GM19025 (cell line): ENCODE results near the gene RASSF9.

ENCODE experiments used
- ATAC-seq: cut with Tn5 transposase; IDR thresholded peaks from one replicate; pipeline ENCODE4 v1.9.1; 2021; ENCODE audit warnings: mild to moderate bottlenecking, low read depth, moderate library complexity; ENCODE audit not compliant: unreplicated experiment

The RASSF9 gene

DNA sequence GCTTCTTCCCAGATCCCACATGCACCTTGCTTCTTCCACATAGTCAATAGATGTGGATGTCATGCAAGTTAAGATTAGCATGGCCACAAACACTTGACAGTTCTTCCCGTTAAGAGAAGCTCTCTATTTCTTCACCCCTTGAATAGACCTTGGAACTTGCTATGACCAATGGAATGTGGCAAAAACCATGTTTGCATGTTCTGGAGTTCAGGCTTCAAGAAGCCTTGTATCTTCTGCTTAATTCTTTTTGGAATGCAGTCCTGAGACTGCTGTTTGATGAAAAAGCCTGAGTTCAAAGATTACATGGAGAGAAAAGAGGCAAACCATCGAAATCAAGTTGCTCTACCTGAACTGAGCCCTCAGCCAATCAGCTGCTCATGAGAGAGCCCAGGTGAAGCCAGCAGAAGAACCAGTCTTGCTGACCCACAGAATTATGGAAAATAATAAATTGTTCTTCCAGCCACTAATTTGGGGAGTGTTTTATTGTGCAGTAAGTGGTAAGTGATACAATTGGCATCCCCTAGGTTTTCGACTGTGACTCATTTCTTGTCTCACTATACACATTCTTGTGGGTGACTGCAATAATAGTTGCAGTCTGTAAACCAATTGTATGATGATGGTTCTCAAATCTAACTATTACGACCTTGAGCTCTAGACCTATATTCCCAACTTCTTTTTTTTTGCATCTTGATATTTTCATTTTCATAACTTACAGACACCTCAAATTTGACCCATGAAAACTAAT, 12.6 kb downstream of the RASSF9 start:
- ATAC-seq: no peak

DNA sequence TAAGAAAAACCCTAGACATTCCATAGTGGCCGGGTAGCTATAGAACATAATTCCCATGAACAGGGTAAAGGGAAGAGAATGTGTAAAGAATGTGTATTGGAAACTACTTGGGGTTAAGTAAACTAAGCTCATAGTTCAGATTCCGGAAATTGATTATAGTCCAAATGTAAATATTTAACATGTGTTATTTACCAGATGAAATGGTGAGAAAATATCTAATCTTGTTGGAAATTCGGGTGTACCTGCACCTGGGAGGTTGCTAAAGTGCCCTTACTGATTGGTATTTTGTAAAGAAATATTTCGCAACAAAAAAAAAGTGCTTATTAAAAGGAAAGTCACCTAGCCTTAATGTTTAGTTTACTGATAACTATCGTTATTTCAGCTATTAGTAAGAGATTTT, 14.4 kb downstream of the RASSF9 start:
- no peak for ATAC-seq

DNA sequence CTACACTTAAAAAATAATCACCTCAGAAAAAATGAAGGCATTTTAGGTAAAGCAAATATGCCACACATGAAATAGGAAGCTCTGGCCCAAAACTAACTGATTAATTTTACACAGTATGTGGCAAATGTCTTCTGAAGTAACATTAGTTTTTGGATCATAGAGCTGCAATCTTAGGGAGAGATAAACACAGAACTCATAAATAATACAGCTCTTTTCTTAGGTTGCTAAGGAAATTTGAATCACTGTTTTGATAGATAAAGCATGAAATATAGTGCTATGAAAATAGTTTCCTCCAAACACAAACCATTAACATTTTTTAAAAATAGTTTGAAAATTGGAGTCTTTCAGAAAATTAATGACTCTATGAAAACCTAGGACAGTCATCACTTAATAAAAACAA, 15.0 kb downstream of the RASSF9 start:
- no peak for ATAC-seq

DNA sequence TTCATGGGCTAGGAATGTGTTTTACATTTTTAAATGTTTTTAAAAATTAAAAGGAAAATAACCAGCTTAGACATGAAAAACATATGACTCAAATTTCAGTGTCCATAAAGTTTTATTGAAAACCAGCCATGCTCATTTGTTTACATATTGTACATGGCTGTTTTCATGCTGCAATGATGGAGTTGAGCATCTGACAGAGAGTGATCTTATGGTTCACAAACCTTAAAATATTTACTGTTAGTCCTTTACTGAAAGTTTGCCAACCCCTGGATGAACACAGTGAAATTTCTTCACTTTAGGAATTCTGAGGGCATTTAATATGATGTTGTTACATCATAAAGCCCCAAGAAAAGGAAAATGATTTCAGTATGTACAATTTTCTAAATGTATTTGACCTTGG, 16.1 kb downstream of the RASSF9 start:
- ATAC-seq: no peak

DNA sequence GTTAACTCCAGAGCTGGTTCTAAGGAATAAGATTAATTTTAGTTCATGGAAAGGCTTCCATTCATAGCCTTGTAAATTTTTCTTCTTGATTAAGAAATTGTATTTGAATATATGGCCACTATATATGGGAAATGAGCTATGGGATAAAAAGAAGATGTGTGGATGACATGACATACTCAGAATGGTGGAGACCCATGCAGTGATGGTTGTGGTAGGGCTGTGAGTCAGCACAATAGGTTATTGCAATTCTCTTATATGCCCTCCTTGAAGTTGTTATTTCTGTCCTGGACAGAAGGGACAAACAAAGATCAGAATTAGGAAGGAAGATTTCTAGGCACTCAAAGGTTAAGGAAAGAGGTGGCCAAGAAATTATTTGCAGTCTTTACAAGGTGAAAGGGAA, 21.5 kb downstream of the RASSF9 start:
- no peak for ATAC-seq

DNA sequence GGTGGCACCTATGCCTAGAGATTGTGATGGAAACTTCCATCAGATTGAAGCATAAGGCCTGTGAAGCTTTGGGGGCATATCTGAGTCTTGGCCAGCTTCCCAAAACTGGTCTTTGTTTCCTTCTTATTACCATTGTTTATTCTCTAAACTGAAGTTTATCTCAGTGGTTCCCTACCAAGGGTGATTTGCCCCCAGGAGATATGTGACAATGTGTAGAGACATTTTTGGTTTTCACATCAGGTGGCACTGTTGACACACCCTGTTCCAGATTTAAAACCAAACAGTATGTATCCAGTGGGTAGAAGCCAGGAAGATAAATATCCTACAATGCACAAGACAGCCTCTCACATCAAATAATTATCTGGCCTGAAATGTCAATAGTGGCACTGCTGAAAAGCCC, 22.1 kb downstream of the RASSF9 start:
- ATAC-seq: no peak

DNA sequence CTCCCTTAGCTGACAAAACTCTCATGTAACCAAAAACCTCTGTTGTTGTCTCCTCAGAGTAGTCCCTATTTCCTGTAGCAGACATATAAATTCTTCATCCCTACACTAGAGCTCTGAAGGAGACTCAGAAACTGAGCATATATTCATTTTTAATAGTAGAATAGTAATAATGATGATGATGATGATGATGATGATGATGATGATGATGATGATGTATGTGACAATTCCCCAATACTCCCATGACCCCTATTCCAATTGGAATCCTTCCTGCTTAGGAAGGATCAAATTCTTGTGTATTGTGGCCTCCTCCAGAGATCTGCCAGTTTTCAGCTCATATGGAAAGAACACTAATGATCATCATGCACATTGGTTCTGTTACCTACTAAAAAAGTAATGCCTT, 26.7 kb downstream of the RASSF9 start:
- no peak for ATAC-seq

DNA sequence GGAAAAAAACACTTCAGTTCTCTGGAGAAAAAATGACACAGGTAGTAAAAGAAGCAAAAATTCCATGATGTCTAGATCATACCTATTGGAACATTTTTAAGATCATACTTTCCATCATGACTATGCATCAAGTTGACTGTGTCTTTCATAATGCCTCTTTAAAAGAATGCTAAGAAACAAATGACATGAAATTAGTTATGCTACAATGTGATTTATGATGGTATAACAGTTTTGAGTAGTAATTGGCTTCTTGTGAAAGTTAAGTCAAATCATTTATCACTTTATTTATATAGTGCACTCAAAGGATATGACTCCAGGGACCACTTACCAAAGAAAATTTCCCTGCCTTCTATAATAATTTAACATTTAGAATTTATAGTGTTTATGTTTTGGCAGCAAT, 28.5 kb downstream of the RASSF9 start:
- no peak for ATAC-seq

DNA sequence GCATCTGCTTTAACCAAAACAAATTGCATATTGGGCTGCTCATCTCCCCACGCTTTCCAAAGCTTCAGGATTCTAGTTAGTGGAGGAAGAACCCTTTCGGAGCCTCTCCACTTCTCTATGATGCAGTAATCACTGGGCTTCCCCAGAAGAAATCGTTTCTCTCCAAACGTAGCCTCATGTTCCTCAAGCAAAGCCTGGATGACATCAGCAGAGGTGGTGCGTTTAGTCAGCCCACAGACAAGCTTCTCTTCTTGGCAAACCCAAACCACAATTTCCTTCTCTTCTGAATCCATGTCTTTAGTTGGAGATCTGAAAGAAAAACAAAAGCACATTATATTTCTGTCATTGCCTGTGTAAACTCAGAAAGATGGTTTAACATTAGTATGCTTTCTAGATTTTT, 30.6 kb downstream of the RASSF9 start:
- ATAC-seq: no peak

DNA sequence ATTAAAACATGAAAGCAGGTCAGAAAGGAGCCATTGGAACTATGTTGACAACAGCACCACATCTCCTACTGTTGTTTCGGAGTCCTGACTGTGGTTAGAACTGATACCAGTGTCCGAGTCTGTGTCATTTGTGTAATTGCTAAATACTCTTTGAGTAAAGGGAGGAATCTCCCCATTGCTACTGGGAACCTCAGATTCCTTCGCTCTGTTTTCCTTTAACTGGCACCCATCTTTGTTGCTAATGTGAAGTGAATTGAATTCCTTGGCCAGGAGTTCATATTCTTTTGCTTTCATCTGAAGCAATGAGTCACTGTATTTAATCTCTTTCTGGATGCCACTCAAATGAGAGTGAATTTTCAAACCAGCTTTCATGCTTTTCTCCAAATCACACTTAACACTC, 31.5 kb downstream of the RASSF9 start:
- no peak for ATAC-seq

DNA sequence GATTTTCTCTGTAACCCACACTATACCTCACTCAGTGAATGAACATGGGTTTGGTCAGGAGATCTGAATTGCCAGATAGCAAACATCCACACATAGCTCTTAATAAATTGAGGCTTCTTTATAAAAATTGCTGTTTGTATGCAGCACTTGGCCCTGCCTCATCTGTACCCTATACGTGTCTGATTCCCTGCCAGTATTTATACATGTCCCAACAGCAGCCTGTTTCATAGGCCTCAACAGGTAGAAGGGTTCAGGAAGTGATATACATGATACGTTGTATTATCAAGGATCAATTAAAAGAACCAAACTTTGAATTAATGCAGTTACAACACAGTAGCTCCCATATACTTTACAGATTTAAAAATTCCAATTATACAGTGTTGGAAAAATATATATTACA, 32.3 kb downstream of the RASSF9 start:
- no peak for ATAC-seq

DNA sequence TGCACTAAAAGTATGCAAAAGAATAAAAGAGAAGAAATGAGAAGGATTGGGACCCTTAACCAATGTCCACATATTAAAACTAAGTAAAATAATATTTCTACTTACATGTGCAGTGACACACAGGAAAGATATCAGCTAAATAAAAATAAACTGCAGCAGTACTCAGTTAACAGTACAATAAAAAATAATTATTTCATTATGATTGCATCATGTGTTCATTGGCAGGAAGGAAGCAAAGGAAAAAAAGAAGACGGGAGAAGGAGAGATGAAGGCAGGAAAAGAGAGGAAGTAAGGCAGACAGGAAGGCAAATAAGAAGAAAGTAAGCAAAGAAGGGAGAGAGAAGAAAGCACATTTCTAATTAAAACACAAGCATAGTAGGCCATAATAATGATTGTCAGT, 33.0 kb downstream of the RASSF9 start:
- no peak for ATAC-seq

DNA sequence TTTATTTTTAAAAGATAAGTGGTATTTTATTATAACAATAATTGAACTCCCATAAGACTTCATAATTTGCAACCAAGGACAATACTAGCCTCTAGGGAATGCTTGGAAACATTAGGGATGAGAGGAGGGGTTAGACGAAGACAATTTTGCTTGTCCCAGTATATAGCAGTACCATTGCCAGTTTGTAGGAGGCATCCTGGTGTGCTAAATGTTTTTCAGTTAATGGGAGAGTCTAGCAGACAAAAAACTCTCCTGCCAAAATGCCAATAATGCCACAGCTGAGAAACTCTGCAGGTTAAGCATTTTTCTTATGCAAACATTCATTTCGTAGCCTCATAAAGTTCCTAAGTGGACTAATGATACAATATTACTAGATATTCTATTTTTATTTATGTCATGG, 38.1 kb downstream of the RASSF9 start:
- no peak for ATAC-seq

DNA sequence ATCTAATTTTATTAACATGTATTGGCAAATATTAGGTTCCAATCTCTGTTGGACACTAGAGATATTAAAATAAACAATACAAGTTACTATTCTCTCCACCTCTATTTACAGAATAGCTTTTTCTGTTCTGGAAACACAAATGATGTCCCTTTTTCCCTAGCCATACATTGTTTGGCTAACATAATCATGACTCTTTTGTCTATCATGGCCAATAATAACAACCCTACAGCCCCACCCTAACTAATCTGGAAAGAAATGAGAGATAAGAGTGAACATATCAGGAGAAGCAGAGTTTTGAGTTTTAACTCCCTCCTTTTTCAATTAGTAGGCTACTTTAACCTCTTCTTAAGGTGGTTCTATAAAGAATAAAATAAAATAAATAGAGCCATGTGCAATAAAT, 40.2 kb downstream of the RASSF9 start:
- ATAC-seq: no peak

DNA sequence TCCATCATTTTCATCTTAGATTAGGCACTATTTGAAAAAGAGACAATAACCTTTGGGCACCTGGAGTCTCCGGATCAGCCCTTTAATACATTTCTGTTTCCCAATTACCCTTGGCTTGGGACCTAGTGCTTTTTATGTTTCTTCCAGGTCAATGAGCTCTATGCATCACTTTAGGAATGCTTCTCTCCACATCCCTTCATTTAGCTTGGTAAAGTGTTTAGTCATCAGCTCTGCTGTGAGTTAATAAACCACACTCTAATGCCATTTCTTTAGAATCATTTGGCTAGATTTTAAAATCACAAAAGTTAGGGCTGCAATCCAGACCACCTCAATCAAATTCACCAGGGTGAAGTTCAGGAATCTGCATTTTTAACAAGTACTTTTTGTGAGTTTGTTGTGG, 41.7 kb downstream of the RASSF9 start:
- no peak for ATAC-seq

DNA sequence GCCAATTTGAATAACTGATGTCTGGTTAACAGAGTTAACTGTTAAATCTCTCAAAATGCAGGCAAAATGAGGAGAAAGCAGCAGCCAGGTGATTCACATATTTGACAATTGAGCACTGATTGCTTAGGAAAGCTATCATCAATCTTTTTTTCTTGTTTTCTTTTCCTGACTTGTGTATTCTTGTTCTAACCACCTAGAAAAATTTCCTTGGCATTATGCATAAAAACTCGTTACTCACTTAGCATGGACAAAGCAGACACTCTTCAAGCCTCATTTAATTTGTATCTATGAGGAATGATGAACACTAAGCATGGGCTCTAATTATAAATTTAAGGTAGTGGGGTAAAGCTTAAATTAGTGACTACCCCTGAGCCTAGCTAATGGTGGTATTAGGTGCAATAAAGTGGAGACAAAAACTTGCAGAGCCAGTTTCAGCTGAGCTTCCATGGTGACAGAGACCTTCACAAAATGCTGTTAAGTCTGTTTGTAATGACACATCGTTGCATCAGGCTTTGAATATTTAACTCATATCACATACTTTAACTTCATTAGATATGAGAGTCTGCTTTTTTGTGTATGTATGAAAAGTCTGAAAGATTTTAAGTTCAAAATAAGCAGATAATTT, 52.0 kb downstream of the RASSF9 start:
- ATAC-seq: no peak

DNA sequence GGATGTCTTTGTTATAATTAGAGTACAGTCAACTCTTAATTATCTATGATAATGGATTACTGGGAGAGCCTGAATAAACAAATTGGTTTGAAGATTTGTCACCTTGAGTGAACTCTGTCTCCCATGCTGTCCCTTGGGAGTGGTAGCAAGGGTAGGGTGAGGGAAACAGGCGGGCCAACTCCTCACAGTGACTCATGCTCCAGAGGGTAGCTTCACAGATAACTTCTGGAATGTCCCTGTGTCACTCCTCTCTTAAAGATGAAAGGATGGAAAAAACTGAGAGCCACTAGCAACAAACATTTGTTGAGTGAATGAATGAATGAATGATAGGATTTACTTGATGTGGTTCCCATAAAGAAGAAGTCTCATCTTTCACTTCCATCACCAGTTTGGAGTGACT, 53.5 kb downstream of the RASSF9 start:
- no peak for ATAC-seq

DNA sequence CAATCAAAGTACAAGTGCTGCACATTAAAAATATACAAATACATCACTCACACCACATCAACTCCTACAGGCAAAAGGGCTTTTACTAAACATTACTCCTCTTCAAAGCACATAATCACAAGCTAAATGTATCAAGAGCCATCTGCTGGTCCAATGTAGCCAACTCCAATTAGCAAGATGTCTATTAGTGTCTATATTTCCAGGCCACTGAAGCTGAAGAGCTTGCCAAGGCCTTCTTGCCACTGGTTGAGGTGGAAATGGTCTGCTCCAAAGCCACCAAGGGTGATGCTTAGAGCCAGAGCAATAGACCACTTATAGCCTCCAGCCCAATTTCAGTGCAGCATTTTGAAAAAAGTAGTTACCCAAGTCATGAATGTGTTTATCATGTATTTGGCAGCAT, 54.4 kb downstream of the RASSF9 start:
- ATAC-seq: no peak

DNA sequence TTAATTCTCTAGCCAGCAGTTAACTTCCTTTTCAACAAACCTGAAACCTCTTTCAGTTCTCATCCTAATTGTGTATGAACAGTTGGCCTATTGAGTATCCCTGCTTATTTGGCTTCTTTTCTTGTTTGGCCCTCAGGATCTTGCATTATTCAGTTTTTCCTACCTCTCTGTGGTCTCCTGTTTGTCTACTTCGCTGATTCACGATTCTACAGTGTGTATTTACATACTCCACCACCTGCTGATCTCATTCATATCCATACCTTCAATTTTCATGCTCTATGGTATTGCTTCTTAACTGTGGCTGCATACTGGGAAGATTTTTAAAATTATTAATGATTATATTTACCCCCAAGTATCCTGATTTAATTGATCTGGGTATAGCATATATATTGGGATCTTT, 56.4 kb downstream of the RASSF9 start:
- no peak for ATAC-seq

DNA sequence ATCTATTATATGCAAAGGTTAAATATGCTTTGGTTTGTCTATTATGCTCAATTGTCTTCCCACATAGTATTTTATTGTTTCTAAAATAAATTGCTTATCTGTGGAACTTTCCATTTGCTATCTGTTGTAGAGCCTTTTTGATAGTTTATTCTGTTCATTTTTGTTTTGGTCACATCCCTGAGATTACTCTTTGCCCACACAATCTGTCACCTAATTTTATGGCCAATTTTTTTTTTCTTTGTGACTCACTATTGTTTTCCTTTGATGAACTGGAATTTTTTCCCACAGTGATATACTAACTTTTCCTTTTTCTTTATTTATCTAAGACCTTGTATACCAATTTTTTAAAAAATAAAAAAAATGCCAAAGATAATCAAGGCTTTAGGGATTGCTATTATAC, 61.1 kb downstream of the RASSF9 start:
- no peak for ATAC-seq

DNA sequence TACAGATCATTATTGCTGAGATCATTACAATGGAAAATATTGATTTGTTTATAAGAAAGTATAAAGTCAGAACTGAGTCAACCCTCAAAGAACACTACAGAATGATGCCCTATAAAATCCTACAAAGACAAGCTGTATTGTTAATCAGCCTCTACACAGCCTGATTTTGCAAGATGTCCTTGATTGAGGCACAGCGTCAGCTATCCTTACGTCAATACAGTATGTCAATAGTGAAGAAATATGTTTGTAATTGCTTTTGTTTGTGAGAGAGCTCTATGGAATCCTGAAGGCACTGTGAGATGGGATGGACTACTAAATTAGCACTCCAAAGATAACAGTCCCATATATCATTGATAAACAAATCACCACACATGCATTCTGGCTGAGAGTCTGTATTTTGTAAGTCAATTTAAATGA, 70.7 kb downstream of the RASSF9 start:
- ATAC-seq: no peak

DNA sequence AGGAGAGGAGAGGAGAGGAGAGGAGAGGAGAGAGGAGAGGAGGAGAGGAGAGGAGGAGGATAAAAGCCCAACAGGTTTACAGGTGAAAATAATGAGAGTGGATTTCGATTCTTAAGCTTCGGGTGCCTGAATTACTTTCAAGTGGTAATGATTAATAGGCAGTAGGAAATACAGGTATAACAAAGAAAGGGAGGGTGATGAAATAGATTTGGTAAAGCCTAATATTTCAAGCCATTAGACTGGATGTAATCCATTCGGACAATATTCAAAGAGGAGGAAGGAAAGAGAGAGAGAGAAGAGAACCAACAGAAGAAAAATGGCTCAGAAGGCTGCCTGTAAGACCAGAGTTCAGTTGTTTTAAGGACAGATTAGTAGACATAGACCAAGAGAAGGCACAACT, 76.6 kb downstream of the RASSF9 start:
- ATAC-seq: no peak

DNA sequence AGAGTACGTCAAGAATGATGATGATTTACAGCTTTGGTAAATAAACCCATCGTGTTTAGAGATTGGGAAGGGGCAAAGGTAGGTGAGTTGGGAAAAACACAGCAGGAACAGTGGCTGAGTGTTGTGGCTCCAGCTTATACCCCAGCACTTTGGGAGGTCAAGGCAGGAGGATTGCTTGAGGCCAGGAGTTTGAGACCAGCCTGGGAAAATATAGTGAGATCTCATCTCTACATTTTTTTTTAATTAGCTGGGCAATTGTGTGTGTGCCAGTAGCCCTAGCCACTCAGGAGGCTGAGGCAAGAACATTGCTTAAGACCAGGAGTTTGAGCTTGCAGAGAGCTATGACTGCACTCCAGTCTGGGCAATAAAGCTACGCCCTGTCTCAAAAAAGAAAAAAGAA, 77.1 kb downstream of the RASSF9 start:
- ATAC-seq: no peak
